Panc1 (cell line): ENCODE measurements around the gene ADGRB3.

ENCODE experiments used
- CTCF ChIP-seq: fragments of 450-650 bp; IDR thresholded peaks from 2 replicates; pipeline ENCODE4 v1.5.1; 2017; ENCODE audit warnings: mild to moderate bottlenecking
- POLR2AphosphoS5 ChIP-seq: IDR thresholded peaks from 2 replicates; pipeline ENCODE4 v1.6.1; 2012; ENCODE audit warnings: mild to moderate bottlenecking, low read depth, low read length, moderate library complexity

DNA sequence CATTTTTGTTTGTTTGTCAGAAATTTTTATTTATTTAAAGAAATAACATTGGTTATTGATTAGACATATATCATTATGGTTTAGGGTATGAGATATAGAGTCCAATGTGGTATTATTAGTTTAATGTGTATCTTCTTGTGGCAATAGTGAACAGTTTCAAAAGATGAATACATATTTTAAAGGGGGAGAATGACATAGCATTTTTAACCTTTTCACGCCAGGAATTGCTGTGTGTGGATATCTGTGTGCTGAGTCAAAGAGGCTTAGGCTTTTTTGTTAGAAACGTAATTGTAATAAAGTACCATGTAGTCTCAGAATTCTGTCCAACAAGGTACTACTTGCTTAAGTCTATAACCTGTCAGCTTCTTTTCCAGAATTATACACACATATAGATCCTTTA is 451.6 kb downstream of the ADGRB3 start:
- TF ChIP-seq CTCF (no peak), POLR2AphosphoS5 (no peak)
